ENCODE measurements around the gene ARIH2. TPM values are rescaled to one million over a fixed set of nuclear protein-coding genes. Genes with fewer than 3 reads are reported as not detected.

The ARIH2 gene
- total RNA-seq, 1 experiment from 2014 or later = 76.8 TPM

GRCh38 chr3:49001155-49001554, 82.5 kb downstream of the ARIH2 start:
- H3K4me1 ChIP-seq (ENCODE audit: insufficient read depth, low read length, poor library complexity, severe bottlenecking) = no peaks in the 10 kb centered on the region
- H3K4me3 ChIP-seq (ENCODE audit: low read depth, low read length, poor library complexity, severe bottlenecking) = no peak overlapping the region
- intact Hi-C loops (cut with micrococcal nuclease; ENCODE audit: unreplicated experiment) = no loop called here
- no peaks in the 10 kb centered on the region for H3K36me3 ChIP-seq (ENCODE audit: insufficient read depth, low read length, poor library complexity, severe bottlenecking)
- H3K27me3 ChIP-seq (replicated peaks; ENCODE audit: insufficient read depth, low read depth, low read length, poor library complexity) = no peaks in the 10 kb centered on the region
- no peak for DNase-seq (ENCODE audit: low spot score)
- ChIA-PET POLR2A (ENCODE audit: low non-redundant PET) (no interaction called here), CTCF (no interaction called here)
- H3K9me3 ChIP-seq (ENCODE audit: low read depth, low read length, poor library complexity, severe bottlenecking) = no peaks in the 10 kb centered on the region
- no peak for TF ChIP-seq CTCF (conservative IDR thresholded peaks at IDR 0.05; ENCODE audit: low read depth, low read length)
- no peak for TF ChIP-seq EZH2 (IDR thresholded peaks at IDR 0.05; ENCODE audit: borderline replicate concordance, low read depth, low read length, poor library complexity, severe bottlenecking)
- no peak overlapping the region for H3K27ac ChIP-seq (ENCODE audit: low read depth, low read length, poor library complexity, severe bottlenecking)
- no TSS peak for BruUV-seq (replicated peaks)

GRCh38 chr3:49004352-49005302, 86.0 kb downstream of the ARIH2 start:
- ChIA-PET POLR2A (ENCODE audit: low non-redundant PET) (no interaction called here), CTCF (no interaction called here)
- no peak overlapping the region for H3K4me3 ChIP-seq (ENCODE audit: low read depth, low read length, poor library complexity, severe bottlenecking)
- TF ChIP-seq EZH2 (IDR thresholded peaks at IDR 0.05; ENCODE audit: borderline replicate concordance, low read depth, low read length, poor library complexity, severe bottlenecking) (no peak), CTCF (conservative IDR thresholded peaks at IDR 0.05; ENCODE audit: low read depth, low read length) (no peak)
- H3K27ac ChIP-seq (ENCODE audit: low read depth, low read length, poor library complexity, severe bottlenecking) = no peak overlapping the region
- H3K27me3 ChIP-seq (replicated peaks; ENCODE audit: insufficient read depth, low read depth, low read length, poor library complexity) = no peaks in the 10 kb centered on the region
- H3K4me1 ChIP-seq (ENCODE audit: insufficient read depth, low read length, poor library complexity, severe bottlenecking) = no peaks in the 10 kb centered on the region
- BruUV-seq (replicated peaks) = no TSS peak
- DNase-seq (ENCODE audit: low spot score) = no peak
- intact Hi-C loops (cut with micrococcal nuclease; ENCODE audit: unreplicated experiment) = no loop called here
- H3K36me3 ChIP-seq (ENCODE audit: insufficient read depth, low read length, poor library complexity, severe bottlenecking) = no peaks in the 10 kb centered on the region
- no peaks in the 10 kb centered on the region for H3K9me3 ChIP-seq (ENCODE audit: low read depth, low read length, poor library complexity, severe bottlenecking)

- BruUV-seq (replicated peaks) = no TSS peak
- ChIA-PET POLR2A (ENCODE audit: low non-redundant PET) (no interaction called here), CTCF (no interaction called here)
- intact Hi-C loops (cut with micrococcal nuclease; ENCODE audit: unreplicated experiment) = no loop called here
- DNase-seq (ENCODE audit: low spot score) = no peak
- no peak overlapping the region for H3K4me3 ChIP-seq (ENCODE audit: low read depth, low read length, poor library complexity, severe bottlenecking)
- no peaks in the 10 kb centered on the region for H3K4me1 ChIP-seq (ENCODE audit: insufficient read depth, low read length, poor library complexity, severe bottlenecking)
- H3K27me3 ChIP-seq (replicated peaks; ENCODE audit: insufficient read depth, low read depth, low read length, poor library complexity) = no peaks in the 10 kb centered on the region
- H3K27ac ChIP-seq (ENCODE audit: low read depth, low read length, poor library complexity, severe bottlenecking) = no peak overlapping the region
- no peaks in the 10 kb centered on the region for H3K36me3 ChIP-seq (ENCODE audit: insufficient read depth, low read length, poor library complexity, severe bottlenecking)
- no peak for TF ChIP-seq CTCF (conservative IDR thresholded peaks at IDR 0.05; ENCODE audit: low read depth, low read length)
- no peak for TF ChIP-seq EZH2 (IDR thresholded peaks at IDR 0.05; ENCODE audit: borderline replicate concordance, low read depth, low read length, poor library complexity, severe bottlenecking)
- H3K9me3 ChIP-seq (ENCODE audit: low read depth, low read length, poor library complexity, severe bottlenecking) = no peaks in the 10 kb centered on the region
Observed at GRCh38 chr3:49005303-49005680, 86.7 kb downstream of the ARIH2 start.
